KG1 (cell line): ENCODE measurements around the gene TNNI2.

Experiments used
- DNase-seq: peaks from one replicate; lab custom pipeline; 2025; lab: John Stamatoyannopoulos, UW

The TNNI2 gene

DNA sequence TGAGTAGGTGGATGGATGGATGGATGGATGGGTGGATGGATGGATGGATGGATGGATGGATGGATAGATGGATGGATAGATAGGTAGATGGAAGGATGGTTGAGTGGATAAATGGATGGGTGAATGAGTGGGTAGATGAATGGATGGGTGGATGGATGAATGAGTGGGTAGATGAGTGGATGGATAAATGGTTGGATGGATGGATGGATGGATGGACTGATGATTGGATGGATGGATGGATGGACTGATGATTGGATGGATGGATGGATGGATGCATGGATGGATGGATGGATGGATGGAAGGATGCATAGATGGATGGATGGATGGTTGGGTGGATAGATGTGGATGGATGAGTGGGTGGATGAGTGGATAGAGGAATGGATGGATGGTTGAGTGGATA, 17.2 kb upstream of the TNNI2 start:
- DNase-seq = no peak

DNA sequence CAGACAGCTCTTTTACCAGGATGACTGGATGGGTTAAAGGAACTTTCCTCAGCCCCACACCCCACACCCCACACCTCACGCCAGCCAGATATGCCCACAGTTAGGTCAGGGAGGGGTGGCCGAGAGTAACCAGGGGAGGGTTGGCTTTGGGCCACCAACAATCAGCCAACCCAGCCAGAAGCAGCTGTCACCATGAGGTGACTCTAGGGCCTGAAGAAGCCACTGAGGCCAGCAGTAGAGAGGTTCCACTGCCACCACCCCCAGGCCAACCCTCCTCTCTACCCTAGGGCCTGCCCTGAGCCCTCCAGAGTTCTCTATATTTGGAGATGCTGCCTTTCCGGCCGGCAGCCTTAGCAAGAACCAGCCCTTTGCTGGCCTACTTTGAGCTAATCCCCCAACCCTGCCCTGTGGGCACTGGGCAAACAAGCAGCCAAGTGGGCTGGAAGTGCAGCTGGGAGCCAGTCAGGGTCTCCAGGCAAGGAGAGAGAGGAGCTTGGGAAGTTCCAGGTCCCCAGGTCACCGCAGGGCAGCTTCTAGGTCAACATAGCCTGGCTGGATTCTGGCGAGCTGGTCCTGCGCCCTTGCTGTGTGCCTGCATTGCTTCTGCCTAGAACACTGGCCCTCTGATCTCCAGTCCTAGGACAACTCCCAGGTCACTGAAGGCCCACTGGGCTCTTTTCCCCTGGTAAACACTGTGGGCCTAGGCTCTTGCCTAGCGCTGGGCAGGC, 16.0 kb upstream of the TNNI2 start:
- no peak for DNase-seq

DNA sequence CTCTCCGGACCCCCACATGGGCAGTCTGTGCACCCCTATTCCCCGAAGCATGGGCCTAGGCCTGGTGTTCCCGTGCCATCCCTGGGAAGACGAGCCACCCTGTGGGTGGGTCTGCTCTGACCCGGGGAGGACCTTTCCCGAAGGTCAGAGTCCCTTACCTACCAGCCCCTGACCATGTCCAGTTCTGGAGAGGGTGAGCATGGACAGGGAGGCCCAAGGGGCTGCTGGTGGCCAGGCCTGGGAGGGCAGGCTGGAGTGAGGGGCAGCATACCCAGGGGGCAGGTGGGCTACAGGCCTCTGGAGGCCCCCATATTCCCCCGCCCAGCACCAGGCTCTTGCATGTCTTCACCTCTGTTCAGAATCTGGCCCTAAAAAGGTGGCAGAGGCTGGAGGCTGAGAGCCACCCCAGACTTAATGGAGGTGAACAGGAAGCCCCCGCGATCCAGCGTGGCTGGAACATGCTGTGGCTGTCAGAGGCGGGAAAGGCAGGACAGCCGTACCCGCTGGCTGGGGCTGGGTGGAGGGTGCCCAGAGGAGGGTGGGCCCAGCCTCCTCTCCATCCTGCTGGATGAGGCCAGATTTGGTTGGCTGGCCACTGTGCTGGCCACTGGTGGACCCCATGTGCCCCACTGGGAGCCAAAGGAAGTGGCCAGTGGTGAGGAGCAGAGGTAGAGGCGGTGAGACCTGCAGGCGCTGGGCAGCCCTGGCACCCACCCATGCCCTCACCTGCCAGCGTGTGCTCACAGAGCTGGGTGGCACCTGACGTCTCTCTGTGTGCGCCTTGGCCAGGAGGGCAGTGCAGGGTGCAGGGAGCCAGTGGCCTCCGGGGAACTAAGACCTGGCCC, 15.2 kb upstream of the TNNI2 start:
- DNase-seq = no peak

DNA sequence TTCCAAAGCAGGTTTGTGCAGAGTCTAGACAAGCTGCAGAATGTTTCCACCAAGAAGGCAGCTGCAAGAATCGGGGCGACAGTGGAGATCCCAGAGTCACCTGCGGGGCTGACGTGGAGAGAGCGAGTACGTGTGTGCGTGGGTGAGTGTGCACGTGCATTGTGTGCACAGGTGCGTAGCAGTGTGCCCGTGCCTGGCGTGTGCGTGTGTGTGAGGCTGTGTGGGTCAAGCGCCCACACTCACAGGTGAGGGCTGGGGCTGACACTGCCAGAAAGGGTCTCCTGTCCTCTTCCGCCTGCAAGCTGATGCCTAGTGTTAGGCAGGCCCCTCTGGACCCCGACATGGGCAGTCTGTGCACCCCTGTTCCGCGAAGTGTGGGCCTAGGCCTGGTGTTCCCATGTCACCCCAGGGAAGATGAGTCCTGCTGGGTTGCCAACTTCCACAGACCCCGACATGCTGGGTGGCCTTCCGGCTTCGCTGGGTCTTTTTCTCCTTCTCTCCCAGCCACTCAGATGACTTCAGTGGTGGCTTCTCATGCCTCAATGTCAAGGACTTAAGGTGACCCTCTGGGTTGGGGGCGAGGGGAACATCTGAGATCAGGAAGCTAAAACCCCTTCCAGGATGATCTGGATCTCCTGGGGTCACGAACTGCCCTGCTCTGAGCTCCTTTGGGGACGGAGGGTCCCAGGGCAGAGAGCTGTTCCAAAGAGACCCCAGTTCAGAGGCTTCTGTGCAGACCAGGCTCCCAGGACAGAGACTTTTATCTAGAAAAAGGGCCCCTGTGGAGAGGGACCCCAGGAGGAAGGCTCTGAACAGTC, 14.4 kb upstream of the TNNI2 start:
- DNase-seq = no peak

DNA sequence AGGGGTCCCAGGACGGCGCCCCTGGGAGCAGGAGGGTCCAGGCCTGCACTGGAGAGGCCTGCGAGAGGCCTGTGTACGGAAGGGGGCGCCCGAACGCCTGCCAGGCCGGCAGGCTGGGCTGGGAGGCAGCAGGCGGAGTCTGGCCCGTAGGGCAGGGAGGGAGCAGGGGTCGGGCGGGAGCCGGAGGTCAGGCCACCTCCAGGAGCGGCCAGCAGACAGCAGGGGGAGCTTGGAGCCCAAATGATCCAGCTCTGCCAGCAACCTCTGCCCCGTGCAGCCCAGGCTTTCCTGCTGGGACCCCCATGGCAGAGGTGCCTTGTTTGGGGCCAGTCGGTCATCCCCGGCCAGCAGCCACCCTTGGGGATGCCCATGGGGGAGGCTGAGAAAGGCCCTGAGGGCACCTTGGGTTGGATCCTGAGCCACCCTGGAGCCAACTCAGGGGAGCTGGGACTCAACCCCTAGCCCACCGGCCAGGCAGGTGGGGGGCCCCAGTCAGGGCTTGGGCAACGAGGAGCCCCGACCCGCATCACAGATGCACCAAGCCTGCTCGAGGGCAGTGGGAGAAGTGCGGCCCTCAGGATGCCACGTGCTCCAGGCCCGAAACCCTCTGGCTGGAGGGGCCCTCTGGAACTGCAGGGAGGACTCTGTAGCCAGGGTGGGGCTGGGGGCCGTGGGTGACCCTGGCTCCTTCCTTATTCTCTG, 13.6 kb upstream of the TNNI2 start:
- DNase-seq = no peak

DNA sequence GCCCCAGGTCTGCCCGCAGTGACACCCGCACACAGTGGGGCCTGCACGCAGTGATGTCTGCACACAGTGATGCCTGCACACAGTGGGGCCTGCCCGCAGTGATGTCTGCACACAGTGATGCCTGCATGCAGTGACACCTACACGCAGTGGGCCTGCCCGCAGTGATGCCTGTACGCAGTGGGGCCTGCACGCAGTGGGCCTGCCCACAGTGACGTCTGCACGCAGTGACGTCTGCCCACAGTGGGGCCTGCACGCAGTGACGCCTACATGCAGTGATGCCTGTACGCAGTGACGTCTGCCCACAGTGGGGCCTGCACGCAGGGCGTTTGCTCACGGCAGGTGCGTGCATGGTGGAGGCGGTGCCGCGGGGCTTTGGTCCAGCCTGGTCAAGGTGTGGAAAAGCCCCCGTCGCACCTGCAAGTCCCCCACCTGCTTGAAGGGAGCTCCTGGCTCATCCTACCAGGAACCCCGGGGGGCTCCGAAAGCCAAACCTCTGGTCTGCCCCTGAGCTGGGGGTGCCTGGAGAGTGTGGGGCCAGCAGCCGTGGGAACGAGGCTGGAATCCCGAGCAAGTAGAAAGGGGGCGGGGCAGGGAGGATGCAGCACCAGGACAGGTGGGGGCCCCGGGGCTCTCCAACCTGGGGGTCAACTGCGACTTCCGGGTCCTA, 12.9 kb upstream of the TNNI2 start:
- no peak for DNase-seq

DNA sequence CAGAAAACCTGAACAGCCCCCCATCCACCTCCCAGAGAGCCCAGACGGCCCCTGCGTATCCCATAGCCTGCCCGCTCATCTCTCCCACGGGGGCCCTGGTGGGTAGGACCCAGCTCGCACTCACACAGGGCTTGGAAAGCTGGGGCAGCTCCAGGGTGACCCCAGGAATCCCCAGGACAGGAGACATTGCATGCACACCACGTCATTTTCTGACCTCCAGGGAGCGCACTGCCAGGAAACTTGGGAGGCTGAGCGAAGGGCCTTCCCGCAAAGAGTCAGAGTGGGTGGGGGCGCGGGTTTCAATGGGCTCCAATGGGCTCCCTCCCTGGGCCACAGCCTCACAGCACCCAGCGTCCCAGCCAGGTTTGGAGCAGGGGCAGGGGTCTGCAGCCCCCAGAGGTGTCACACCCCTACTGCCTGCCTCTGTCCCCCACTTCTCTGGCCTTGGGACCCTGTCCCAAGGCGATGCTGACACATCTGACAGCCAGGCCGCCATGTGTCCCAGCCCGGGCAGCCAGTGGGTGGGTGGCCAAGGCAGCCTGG, 12.2 kb upstream of the TNNI2 start:
- no peak for DNase-seq

DNA sequence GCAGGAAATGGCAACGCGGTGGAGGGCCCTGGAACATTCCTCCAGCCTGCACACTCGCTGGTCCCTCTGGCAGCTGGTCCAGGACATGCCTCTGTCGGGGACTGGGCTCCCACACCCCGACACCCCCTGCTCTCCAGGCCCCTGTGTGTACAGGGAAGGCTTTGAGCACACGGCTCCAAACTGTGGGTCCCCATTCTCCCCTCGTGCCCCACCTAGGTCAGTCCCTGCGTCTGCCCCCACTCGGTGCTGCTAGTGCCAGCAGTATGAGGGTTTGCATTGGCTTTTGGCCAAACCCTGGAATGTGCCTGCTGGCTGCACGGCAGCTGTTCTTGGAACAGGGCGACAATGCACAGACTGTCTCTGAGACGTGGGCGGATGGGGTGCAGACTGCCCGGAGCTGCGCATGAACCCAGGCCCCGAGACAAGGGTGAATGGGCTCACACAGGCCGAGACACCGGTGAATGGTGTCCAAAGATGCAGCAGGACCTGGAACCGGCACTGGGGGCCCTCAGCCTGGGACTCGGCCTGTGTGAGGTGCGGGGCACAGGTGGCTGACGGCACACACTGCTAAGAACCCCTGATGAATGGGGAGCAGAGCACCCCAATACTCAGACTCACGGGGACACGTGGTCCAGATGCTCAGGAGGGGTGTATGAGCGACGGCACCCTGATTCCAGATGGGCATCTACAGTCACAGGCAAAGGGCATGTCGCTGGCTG, 11.5 kb upstream of the TNNI2 start:
- no peak for DNase-seq

DNA sequence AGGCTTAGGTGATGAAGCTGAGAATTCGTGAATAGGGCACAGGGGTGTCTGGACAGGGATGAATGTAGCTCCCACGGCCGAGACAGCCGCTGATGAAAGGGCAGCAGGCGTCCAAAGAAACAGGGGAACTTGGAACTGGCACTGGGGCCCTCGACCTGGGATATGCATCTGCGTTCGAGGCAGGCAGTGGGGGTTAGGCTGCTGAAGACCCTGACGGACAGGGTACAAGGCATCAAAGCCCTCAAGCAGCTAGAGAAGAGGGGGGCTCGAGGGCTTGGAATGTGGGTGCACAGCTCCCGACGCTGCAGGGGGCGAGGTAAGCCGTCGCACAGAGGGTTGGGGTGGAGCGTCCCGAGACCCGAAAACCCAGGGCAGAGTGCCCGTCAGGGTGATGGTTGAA, 10.8 kb upstream of the TNNI2 start:
- DNase-seq = no peak

DNA sequence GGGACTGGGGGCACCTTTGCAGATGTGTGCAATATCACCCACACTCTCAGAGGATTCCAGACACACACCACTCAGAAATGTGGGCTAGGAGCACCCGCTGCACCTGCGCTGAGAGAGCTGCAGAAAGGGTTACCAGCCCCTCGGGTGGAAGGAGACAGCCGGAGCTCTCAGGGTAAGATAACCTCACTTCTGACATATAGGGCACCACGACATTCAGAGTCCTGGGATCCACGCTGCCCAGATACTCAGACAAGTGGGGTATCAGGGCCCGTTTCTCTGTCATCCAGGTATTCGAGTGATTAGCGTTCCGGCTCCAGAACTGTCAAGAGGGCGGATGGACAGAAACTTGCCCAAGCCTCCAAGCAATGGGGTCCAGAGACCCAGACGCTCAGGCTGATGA, 10.2 kb upstream of the TNNI2 start:
- no peak for DNase-seq

DNA sequence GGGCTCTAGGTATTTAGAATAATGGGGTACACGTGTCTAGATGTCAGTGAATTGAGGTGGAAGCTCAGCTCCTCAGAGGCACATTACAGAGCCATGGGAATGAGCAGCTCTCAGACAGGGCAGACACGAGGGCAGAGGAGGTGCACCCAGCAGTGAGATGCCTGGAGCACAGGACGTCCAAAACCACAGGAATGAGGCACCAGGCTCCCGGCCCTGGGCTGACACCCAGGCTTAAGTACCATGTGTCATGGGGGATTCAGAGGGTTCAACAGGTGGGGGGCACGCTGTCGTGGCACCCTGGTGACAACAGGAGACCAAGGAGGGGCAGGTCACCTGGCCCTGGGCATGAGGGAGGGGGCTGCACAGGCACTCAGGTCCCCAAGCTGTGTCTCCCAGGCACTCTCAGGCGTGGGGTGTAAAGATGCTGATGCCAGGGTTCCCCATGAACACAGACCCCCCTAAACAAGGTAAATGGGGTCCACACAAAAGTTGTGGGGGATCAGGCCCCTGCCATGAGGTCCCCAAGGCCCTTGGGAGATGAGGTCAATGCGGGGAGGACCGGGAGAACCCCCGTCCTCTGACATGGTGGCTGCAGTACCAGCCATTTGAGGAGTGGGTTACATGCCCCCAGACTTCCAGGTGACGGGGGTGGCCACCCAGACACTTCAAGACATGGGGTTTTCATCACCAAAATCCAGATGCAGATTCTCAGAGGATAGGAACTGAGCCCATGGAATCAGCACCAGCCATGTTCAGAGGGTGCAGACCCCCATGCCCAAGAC, 9.6 kb upstream of the TNNI2 start:
- DNase-seq = no peak

DNA sequence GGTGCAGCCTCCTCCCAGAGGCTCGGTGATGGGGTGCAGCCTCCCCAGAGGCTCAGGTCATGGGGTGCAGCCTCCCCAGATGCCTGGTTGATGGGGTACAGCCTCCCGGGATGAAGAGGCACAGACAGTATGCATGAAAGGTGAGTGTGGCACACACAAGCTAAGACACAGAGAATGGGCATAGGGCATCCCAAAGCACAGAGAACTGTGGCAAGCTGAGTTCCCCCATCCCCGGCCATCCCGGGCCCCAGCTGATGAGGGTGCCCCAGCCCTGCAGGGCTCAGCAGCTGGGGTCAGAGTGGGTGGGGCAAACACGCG, 8.8 kb upstream of the TNNI2 start:
- DNase-seq = no peak

DNA sequence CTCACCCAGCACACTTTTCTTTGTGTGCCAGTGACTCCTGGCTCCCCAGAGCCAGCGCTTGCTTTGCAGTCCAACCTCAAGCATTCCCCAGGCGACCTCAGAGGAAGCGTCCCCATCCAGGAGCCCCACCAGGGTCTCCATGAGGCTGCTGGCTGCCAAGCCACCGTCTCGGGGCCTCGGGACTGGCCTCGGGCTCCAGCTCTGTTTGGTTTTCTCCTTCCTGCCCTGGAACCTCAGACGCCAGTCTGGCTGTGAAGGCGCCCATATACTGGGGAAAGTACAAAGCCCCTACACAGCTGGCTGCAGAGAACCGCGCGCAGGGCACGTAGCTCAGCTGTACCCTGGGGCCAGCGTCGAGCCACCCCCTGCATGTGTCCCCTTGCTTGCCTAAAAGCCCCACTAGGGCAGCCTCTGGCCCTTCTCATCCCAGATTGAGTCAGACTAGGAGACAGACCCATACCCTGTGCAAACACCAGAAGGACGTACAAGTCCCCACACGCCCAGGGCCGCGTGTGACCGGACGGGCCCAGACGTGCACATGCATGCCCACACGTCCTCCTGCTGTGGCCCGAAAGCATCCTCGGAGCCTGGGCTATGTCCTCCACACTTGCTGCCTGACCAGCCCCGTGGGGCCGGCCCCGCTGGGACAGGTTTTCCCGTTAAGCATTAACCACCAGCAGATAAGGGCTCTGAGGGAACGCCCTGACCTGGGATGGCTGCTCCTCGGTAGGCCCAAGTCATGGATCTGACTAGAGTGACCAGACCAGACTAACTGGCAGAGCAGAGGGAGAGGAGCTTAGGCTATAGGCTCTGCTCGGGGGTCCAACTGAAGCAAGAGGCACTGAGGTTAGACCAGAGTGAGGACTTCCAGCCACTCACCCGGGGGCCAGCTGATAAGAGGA, 8.2 kb upstream of the TNNI2 start:
- DNase-seq = no peak

DNA sequence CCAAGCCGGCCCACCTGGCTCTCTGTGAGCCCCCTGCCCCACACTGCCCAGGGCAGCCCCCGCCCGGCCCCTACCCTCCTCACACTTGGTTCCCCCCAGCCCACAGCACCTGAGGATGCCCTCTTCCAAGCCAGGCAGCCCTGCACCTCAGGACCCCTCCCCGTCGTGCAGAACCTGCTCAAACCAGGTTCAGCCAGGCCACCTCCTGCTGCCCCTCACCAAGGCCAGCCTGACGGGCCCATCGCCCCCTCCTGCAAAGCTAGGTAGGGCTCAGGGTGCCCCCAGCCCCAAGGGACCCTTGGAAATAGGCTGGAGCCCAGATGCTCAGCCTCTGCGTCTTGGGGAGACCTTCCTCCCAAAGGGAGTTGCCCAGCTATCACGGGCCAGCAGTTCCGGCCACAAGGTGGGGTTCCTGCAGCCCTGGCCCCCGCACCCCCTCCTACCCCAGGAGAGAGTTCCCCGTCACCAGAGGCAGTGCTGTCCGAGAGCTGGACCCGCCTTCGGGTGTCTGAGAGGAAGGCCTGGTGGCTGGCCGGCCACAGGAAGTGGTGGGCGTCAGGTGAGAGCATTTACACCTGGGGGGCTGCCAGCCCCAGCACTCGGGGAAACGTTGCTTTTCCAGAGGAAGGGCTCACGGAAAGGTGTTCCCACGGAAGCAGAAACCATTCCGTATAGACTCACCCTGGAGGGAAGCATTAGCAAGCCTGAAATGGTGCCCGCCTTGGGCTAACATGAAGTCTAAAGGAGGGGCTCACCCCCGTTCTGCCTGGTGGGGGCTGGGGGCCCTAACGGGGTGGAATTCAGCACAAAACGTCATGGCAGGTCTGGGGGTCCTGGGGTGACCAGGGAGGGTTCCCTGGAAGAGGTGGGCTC, 7.2 kb upstream of the TNNI2 start:
- no peak for DNase-seq

DNA sequence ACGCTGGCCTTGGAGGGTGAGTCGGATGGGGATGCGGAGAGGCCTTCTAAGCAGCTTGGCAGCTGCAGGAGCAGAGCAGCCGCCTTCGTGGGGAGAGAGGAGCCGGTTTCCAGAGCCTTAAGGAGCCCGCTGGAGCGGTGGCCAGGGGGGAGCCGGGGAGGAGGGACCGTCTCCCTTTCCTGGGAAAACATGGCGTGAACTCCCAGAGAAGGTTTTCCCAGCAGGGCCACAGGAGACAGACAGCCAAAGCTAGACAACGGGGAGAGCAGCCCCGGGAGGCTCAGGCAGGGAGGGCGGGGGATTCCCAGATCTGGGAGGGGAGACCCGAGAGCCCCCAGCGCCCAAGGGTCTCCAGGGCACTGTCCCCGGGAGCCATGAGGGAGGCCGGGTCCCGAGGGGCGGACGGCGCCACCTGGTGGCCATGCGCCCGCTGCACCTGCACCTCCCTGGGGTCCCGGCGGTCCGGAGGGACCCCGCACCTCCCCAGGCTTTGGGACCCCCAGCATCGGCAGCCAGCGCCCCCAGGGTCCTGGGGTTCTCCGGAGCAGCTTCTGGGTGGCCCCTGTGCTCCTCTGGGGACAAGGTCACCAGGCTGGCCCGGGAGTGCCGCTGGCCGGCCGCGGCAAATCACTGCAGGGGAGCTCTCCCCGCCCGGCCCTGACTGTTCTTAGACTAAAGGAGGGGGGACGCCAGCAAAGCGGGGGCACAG, 6.4 kb upstream of the TNNI2 start:
- DNase-seq = peak; percentile 26

DNA sequence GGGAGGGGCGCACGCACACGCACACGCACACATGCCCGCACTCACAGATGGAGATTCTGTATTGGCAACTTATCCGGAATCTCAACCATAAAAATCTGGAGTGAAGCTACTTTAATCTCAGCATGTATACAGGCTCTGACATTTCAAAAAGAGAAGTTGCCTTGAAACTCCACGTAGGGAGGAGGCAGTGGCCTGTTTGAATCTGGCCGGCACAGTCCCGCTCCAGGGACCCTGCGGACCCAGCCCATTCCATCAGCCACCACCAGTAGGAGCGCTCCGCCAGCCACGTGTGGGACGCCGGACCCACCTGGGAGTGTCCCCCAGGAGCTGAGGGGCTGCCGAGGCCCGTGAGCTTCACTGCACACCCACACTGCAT, 5.9 kb upstream of the TNNI2 start:
- no peak for DNase-seq

DNA sequence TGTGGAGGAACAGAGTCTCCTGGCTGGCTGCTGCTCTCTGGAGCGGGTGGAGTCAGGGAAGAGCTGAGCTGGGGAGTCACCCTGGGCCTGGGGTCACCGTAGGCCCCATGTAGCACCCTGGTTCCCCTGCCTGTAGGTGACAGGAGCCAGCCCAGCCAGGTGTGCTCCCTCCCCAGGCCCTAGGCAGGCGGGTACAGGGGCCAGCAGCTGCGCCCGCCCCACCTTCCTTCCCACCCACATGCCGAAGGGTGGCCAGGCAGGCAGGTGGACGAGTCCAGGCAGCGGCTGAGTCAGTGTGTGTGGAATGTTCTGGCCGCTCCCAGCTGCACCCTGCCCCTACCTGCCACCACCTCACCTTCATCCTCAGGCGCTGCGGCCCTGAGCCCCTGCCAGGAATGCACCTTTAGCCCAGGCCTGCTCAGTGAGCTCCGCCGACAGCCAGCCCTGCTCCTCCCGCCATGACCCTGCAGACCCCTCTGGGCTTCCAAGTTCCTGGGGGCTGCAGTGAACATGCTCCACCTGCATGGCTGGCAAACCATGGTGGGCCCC, 4.6 kb upstream of the TNNI2 start:
- DNase-seq = no peak
